ENCODE measurements around the gene FRS2.
A peak's percentile ranks its signal among the peaks of the same experiment; 100 is the strongest.
"Not testable (repeated sequence)": the region's sequence is repeated elsewhere in the genome, so short reads cannot be mapped to it uniquely, and the experiment has no call there.

The FRS2 gene

DNA sequence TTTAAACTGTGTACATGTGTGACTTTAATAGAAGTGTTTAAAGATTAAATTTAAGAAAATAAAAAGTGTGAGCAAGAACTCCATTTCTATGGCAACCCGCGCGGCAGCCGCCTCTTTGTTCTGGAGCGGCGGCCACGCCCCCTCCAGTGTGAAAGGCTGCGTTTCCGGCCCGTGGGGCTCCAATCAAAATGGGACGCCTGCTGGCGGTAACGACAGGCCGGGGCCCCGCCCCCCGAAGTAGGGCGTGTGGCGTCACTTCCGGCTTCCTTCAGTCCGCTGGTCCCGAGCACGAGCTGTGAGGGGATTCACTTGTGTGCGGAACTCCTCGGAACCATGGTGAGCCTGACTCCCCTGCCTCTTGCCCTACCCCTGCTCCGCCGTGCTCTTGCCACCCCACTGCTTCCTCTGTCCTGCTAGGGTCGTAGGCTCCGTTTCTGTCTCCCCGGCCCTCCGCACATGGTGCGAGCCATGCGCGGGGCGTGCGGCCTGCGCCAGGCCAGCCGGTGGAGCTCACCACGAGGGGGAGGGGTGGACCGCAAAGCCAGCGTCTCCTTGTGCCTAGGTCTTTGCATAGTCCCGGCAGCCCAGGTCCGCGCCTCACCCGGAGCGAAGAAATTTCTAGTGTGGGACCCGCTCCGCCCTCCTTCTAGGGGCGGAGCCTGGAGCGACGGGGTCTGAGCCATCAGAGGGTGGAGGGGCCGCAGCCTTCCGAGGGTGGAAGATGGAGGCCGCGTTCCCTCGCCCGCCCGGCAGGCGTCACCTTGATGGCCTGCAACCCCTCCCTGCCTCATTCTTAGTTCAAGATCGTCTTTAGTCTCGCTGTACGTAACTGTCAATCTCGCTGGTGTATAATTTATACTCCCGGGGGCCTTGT lies 115.2 kb downstream of the FRS2 start, which contains the start of gene CCT2:
CCT2 (plus strand) TSS at position 271 of the 874 bp plus-strand sequence; CDS start at position 334, 63 bp downstream.
- Histone ChIP-seq H3K4me2 (peak within 1 kb of the TSS; percentile 76), H4K20me1 (peaks cover 49% of the 10 kb centered on the region), H3K27ac (peak within 1 kb of the TSS; percentile 96), H3K4me1 (peaks cover 14% of the 10 kb centered on the region), H3K27me3 (no peaks in the 10 kb centered on the region), H3K36me3 (peaks cover 43% of the 10 kb centered on the region), H3K4me3 (peak within 1 kb of the TSS; percentile 92), H3K9ac (peak within 1 kb of the TSS; percentile 97), H3K9me3 (no peaks in the 10 kb centered on the region)
- TF ChIP-seq Cebpa-rat (IDR thresholded peaks at IDR 0.05): no peak

DNA sequence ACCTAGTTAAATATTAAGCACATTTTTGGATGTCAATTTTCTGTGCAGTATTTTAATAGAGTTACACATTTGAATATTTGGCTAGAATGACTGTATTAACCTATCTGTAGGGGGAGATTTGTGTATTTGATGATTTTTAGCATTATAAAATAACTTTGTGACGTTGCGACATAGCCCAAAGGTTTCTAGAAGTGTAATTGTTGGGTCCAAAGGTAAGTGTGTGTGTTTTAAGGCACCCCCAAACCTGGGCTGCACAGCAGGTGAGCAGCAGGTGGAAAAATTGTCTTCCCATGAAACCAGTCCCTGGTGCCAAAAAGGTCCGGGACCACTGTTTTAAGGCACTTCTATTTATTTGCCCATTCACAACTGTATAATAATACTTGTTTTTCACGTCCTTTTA lies 118.3 kb downstream of the FRS2 start:
- H3K36me3 ChIP-seq: peaks cover 74% of the 10 kb centered on the region

DNA sequence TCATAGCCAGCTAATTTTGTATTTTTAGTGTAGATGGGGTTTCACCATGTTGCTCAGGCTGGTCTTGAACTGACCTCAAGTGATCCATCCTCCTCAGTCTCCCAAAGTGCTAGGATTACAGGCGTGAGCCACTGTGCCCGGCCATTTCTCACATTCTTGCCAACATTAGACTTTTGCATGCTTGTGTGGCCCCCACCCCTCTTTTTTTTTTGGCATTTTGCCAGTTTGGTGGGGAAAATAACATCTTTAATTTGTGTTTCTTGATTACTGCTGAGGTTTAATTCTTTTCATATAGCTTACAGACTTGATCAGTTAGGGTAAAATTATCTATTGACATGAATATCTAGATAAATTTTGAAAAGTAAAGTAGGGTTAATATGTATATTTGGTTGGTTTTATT lies 118.9 kb downstream of the FRS2 start:
- H3K27ac ChIP-seq: no peak overlapping the region

More for the DNA sequence above, 118.3 kb downstream of the FRS2 start:
- H4K20me1 ChIP-seq: peaks cover 66% of the 10 kb centered on the region
- H3K27me3 ChIP-seq: no peaks in the 10 kb centered on the region
- no peak overlapping the region for H3K4me3 ChIP-seq
- no peak overlapping the region for H3K27ac ChIP-seq
- H3K4me1 ChIP-seq: peaks cover 14% of the 10 kb centered on the region
- TF ChIP-seq Cebpa-rat (IDR thresholded peaks at IDR 0.05): 0 out of 2 replicates have a peak, but pooled peaks have one; percentile 25
- no peak overlapping the region for H3K9ac ChIP-seq
- H3K9me3 ChIP-seq: no peaks in the 10 kb centered on the region
- H3K4me2 ChIP-seq: no peak overlapping the region

DNA sequence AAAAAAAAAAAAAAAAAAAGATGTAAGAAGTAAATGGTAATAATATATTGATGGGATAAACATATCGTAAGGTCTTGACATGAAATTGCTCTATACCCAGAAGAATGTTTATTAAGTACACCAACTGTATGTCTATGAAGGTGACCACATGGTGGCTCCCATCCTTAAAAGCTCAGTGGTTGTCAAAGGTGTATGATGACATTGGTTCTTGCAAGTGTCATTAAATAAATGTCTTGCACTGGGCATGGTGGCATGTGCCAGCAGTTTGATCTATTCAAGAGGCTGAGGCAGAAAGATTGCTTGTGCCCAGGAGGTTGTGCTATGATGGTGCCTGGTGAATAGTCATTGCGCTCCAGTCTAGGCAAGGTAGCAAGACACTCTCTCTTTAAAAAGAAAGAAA lies 125.5 kb downstream of the FRS2 start:
- no peak overlapping the region for H3K27ac ChIP-seq
- no peaks in the 10 kb centered on the region for H3K9me3 ChIP-seq
- H3K9ac ChIP-seq: no peak overlapping the region
- no peaks in the 10 kb centered on the region for H3K4me1 ChIP-seq
- TF ChIP-seq Cebpa-rat (IDR thresholded peaks at IDR 0.05): no peak
- peaks cover 100% of the 10 kb centered on the region for H3K36me3 ChIP-seq
- H3K27me3 ChIP-seq: no peaks in the 10 kb centered on the region
- H4K20me1 ChIP-seq: peaks cover 84% of the 10 kb centered on the region
- H3K4me2 ChIP-seq: no peak overlapping the region
- H3K4me3 ChIP-seq: no peak overlapping the region

More for the DNA sequence above, 118.9 kb downstream of the FRS2 start:
- Histone ChIP-seq H3K9me3 (no peaks in the 10 kb centered on the region), H3K27me3 (no peaks in the 10 kb centered on the region), H4K20me1 (peaks cover 71% of the 10 kb centered on the region), H3K36me3 (peaks cover 79% of the 10 kb centered on the region), H3K4me1 (peaks cover 14% of the 10 kb centered on the region), H3K4me3 (no peak overlapping the region), H3K4me2 (no peak overlapping the region), H3K9ac (no peak overlapping the region)
- TF ChIP-seq Cebpa-rat (IDR thresholded peaks at IDR 0.05): no peak

DNA sequence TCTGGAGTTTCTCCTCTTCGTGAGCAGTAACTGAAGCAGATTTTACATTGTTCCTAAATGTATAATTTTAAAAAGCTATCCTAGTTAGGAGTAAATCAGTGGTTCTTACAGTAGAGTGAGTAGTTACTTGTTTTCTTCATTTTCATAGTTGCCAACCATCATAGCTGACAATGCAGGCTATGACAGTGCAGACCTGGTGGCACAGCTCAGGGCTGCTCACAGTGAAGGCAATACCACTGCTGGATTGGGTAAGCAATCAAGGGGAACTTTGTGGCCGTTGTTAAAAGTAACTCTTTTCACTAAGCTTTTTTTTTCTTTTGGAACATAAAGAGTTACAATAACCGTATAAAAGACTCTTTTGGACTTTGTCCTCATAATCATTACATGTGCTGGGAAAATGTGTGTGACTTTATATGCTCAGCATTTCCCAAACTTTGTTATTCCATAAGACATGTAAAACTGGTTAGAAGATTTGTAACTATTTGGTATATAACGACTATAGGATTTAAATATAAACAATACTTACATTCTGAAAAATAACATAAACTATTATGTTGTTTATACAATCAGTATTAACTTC lies 128.1 kb downstream of the FRS2 start:
- Histone ChIP-seq H3K4me2 (no peak overlapping the region), H4K20me1 (peaks cover 89% of the 10 kb centered on the region), H3K4me1 (no peaks in the 10 kb centered on the region), H3K4me3 (no peak overlapping the region), H3K9ac (no peak overlapping the region), H3K27ac (no peak overlapping the region), H3K27me3 (no peaks in the 10 kb centered on the region), H3K36me3 (peaks cover 100% of the 10 kb centered on the region), H3K9me3 (0 out of 2 replicates have a peak, but pooled peaks cover 10% of the 10 kb centered on the region)
- no peak for TF ChIP-seq Cebpa-rat (IDR thresholded peaks at IDR 0.05)

DNA sequence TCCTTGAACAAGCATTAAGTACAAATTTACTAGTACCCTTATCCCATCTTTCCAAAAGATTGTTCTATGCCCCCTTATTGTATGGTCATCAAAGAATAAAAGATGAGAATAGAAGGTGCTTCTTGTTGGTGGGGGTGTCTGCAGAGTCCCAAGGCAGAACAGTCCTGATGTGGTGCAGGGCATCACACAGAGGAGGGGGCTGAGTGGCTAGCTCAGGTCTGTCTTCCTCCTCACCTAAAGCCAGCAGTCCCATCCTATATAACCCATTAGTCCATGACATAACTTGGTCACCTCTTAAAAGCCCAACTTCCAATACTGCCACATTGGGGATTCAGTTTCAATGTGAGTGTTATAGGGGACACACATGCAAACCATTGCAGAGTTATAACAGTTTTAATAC lies 130.6 kb downstream of the FRS2 start:
- no peak overlapping the region for H3K9ac ChIP-seq
- no peaks in the 10 kb centered on the region for H3K27me3 ChIP-seq
- no peaks in the 10 kb centered on the region for H3K4me1 ChIP-seq
- no peak for TF ChIP-seq Cebpa-rat (IDR thresholded peaks at IDR 0.05)
- H3K4me3 ChIP-seq: no peak overlapping the region
- no peak overlapping the region for H3K4me2 ChIP-seq
- peaks cover 64% of the 10 kb centered on the region for H4K20me1 ChIP-seq
- no peak overlapping the region for H3K27ac ChIP-seq
- H3K9me3 ChIP-seq: 0 out of 2 replicates have a peak, but pooled peaks cover 10% of the 10 kb centered on the region
- H3K36me3 ChIP-seq: peaks cover 78% of the 10 kb centered on the region

DNA sequence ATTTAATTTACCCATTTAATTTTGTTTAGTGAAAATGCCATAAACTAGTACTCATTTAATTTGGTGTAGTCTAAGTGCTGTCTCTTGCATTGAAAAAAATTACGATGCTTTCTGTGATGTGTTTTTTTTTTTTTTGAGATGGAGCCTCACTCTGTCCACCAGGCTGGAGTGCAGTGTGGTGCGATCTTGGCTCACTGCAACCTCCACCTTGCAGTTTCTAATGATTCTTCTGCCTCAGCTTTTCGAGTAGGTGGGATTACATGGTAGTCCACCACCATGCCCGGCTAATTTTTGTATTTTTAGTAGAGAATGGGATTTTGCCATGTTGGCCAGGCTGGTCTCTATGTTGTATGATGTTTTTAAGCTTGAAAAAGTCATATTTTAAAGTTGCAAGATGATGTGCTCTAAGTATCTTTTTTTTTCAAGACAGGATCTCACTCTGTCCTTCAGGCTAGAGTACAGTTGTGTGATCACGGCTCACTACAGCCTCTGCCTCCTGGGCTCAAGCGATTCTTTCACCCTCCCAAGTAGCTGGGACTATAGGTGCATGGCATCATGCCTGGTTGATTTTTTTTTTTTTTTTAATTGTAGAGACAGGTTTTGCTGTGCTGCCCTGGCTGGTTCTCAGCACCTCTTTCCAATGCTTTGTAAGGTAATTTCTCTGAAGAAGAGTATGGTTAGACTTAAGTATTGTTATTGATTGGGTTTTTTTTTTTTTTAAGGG lies 131.9 kb downstream of the FRS2 start:
- no peak overlapping the region for H3K27ac ChIP-seq
- no peak overlapping the region for H3K9ac ChIP-seq
- peaks cover 50% of the 10 kb centered on the region for H4K20me1 ChIP-seq
- H3K4me1 ChIP-seq: no peaks in the 10 kb centered on the region
- peaks cover 65% of the 10 kb centered on the region for H3K36me3 ChIP-seq
- 0 out of 2 replicates have a peak, but pooled peaks cover 10% of the 10 kb centered on the region for H3K9me3 ChIP-seq
- no peak overlapping the region for H3K4me3 ChIP-seq
- H3K4me2 ChIP-seq: no peak overlapping the region
- TF ChIP-seq Cebpa-rat (IDR thresholded peaks at IDR 0.05): no peak
- H3K27me3 ChIP-seq: no peaks in the 10 kb centered on the region

DNA sequence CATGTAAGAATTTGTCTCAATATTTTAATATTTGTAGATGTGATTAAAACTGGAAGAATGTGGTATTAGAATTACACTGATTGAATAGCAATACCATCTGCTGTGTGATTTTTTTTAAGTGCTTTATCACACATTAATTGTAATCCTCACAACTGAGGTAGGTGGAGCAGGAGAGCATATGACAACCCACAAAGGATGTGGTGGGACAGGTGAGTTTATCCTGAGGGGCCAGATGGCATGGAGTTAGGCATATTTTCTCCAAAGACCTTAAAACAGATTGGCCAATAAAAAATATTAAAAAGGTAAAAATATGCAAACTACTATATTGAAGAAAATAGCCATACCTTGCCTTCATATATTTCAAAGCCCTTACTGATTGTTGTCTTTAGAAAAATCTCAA lies 132.8 kb downstream of the FRS2 start:
- no peak overlapping the region for H3K4me3 ChIP-seq
- no peaks in the 10 kb centered on the region for H3K4me1 ChIP-seq
- no peak overlapping the region for H3K9ac ChIP-seq
- peaks cover 57% of the 10 kb centered on the region for H3K36me3 ChIP-seq
- H3K27ac ChIP-seq: no peak overlapping the region
- peaks cover 42% of the 10 kb centered on the region for H4K20me1 ChIP-seq
- no peaks in the 10 kb centered on the region for H3K27me3 ChIP-seq
- H3K9me3 ChIP-seq: 0 out of 2 replicates have a peak, but pooled peaks cover 10% of the 10 kb centered on the region
- TF ChIP-seq Cebpa-rat (IDR thresholded peaks at IDR 0.05): no peak
- no peak overlapping the region for H3K4me2 ChIP-seq

DNA sequence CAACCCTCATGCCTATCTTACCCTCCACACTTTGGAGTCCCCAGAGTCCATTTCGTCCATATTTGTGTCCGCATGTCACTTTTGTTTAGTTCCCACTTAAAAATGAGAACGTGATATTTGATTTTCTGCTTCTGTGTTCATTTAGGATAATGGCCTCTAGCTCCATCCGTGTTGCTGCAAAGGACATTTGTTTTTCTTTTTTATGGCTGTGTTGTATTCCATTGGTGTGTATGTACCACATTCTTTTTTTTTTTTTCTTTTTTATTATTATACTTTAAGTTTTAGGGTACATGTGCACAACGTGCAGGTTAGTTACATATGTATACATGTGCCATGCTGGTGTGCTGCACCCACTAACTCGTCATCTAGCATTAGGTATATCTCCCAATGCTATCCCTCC lies 133.4 kb downstream of the FRS2 start:
- H3K4me2 ChIP-seq, H3K4me1 ChIP-seq, H3K4me3 ChIP-seq, H3K9ac ChIP-seq, H3K9me3 ChIP-seq, H3K27ac ChIP-seq, H3K27me3 ChIP-seq: not testable (repeated sequence)
- Histone ChIP-seq H4K20me1 (peaks cover 38% of the 10 kb centered on the region), H3K36me3 (peaks cover 51% of the 10 kb centered on the region)

DNA sequence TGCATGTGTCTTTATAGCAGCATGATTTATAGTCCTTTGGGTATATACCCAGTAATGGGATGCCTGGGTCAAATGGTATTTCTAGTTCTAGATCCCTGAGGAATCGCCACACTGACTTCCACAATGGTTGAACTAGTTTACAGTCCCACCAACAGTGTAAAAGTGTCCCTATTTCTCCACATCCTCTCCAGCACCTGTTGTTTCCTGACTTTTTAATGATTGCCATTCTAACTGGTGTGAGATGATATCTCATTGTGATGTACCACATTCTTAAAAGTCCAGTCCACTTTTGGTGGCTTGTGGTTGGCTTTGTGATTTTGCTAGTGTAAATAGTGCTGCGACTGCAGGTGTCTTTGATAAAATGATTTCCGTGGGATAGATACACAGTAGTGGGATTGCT lies 134.1 kb downstream of the FRS2 start:
- Histone ChIP-seq H4K20me1 (peaks cover 31% of the 10 kb centered on the region), H3K36me3 (peaks cover 43% of the 10 kb centered on the region)
- not testable (repeated sequence) for H3K4me3 ChIP-seq, H3K27ac ChIP-seq, H3K9me3 ChIP-seq, H3K27me3 ChIP-seq, H3K4me2 ChIP-seq, H3K4me1 ChIP-seq, H3K9ac ChIP-seq

Data from BLaER1 (cell line).